DND-41 (cell line): ENCODE results near the gene ZSWIM6.

Source experiments
- ATAC-seq: fragments of 200-7000 bp; cut with Tn5 transposase; 3 replicates; pipeline ENCODE4 v1.9.1; 2021; ENCODE audit warnings: low read depth; ENCODE audit not compliant: insufficient read depth
- DNase-seq: peaks from one replicate; pipeline ENCODE4 v3.0.0-alpha.2; 2020
- H2AFZ ChIP-seq: 2 replicates; pipeline ENCODE4 v1.6.0; 2012; ENCODE audit warnings: low read depth, low read length
- H3K27ac ChIP-seq: 2 replicates; pipeline ENCODE4 v1.5.1; 2012; ENCODE audit warnings: low read length, inconsistent platforms
- H3K27me3 ChIP-seq: fragments of 200-600 bp; sonication (generic); 2 replicates; pipeline ENCODE4 v1.6.0; 2012; ENCODE audit warnings: low read length, mild to moderate bottlenecking, inconsistent platforms; ENCODE audit not compliant: insufficient read depth, poor library complexity
- H3K36me3 ChIP-seq: 2 replicates; pipeline ENCODE4 v1.5.1; 2012; ENCODE audit warnings: low read length, inconsistent platforms; ENCODE audit not compliant: insufficient read depth
- H3K4me1 ChIP-seq: 2 replicates; pipeline ENCODE4 v1.5.1; 2012; ENCODE audit warnings: mild to moderate bottlenecking, low read length; ENCODE audit not compliant: insufficient read depth
- H3K4me2 ChIP-seq: 2 replicates; pipeline ENCODE4 v1.6.0; 2012; ENCODE audit warnings: mild to moderate bottlenecking, moderate library complexity, low read length, inconsistent platforms; ENCODE audit not compliant: insufficient read depth
- H3K4me3 ChIP-seq, 2 experiments: fragments of 200-600 bp in 1 of 2; shearing (Covaris generic) in 1 of 2; 2 replicates each; pipeline ENCODE4 v1.5.1; 2012 to 2016; ENCODE audit warnings: inconsistent platforms in 2 of 2, low read length in 2 of 2, mild to moderate bottlenecking in 2 of 2, low read depth in 1 of 2, moderate library complexity in 1 of 2
- H3K79me2 ChIP-seq: 2 replicates; pipeline ENCODE4 v1.6.0; 2012; ENCODE audit warnings: low read length, inconsistent platforms; ENCODE audit not compliant: insufficient read depth
- H3K9ac ChIP-seq: 2 replicates; pipeline ENCODE4 v1.6.0; 2012; ENCODE audit warnings: low read depth, mild to moderate bottlenecking, inconsistent platforms, low read length, moderate library complexity
- H3K9me3 ChIP-seq: 2 replicates; pipeline ENCODE4 v1.5.1; 2012; ENCODE audit warnings: low read length, moderate library complexity, mild to moderate bottlenecking, inconsistent platforms; ENCODE audit not compliant: insufficient read depth, severe bottlenecking
- H4K20me1 ChIP-seq: 2 replicates; pipeline ENCODE4 v1.6.0; 2012; ENCODE audit warnings: low read length; ENCODE audit not compliant: insufficient read depth
- EZH2 ChIP-seq: IDR thresholded peaks from 3 replicates; pipeline ENCODE4 v1.6.1; 2012; ENCODE audit warnings: borderline replicate concordance, low read depth, mild to moderate bottlenecking, moderate library complexity, low read length, inconsistent platforms; ENCODE audit not compliant: severe bottlenecking
- TF ChIP-seq, protein P1 (sequence below): IDR thresholded peaks from 2 replicates; pipeline ENCODE4 v1.5.1; 2012; ENCODE audit warnings: borderline replicate concordance, low read length, moderate library complexity, mild to moderate bottlenecking; ENCODE audit not compliant: poor library complexity, severe bottlenecking; ENCODE audit errors: extremely low read depth

Gene ZSWIM6

DNA sequence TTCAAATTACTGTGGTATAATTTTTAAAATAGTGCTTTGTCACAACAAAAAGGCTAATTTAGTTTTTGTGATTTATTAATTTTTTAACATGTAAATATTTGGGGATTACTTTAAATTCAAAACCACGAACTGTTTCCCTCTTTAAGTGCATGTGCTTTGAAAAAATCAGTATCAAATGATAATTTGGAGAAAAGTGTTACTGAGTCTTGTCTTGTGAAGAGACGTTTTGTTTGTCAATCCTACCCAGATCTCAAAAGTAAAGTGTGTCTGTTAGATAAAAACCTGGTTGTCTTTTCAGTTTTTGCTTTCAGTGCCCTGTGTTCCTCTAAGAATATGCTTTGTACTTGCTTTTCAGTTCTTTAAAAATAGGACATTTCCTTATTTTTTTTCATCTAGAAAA is 7.7 kb downstream of the ZSWIM6 start:
- Histone ChIP-seq H3K4me1 (no peaks in the 10 kb centered on the region), H4K20me1 (no peaks in the 10 kb centered on the region), H2AFZ (no peak overlapping the region), H3K4me2 (no peak overlapping the region), H3K36me3 (no peaks in the 10 kb centered on the region), H3K27me3 (no peaks in the 10 kb centered on the region), H3K9ac (no peak overlapping the region), H3K27ac (no peak overlapping the region), H3K79me2 (0 out of 2 replicates have a peak, but pooled peaks cover 2% of the 10 kb centered on the region), H3K9me3 (no peaks in the 10 kb centered on the region), H3K4me3 (no peak overlapping the region)
- TF ChIP-seq, protein P1, sequence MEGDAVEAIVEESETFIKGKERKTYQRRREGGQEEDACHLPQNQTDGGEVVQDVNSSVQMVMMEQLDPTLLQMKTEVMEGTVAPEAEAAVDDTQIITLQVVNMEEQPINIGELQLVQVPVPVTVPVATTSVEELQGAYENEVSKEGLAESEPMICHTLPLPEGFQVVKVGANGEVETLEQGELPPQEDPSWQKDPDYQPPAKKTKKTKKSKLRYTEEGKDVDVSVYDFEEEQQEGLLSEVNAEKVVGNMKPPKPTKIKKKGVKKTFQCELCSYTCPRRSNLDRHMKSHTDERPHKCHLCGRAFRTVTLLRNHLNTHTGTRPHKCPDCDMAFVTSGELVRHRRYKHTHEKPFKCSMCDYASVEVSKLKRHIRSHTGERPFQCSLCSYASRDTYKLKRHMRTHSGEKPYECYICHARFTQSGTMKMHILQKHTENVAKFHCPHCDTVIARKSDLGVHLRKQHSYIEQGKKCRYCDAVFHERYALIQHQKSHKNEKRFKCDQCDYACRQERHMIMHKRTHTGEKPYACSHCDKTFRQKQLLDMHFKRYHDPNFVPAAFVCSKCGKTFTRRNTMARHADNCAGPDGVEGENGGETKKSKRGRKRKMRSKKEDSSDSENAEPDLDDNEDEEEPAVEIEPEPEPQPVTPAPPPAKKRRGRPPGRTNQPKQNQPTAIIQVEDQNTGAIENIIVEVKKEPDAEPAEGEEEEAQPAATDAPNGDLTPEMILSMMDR: no peak
- TF ChIP-seq EZH2: no peak
- ATAC-seq (no peak), DNase-seq (no peak)

DNA sequence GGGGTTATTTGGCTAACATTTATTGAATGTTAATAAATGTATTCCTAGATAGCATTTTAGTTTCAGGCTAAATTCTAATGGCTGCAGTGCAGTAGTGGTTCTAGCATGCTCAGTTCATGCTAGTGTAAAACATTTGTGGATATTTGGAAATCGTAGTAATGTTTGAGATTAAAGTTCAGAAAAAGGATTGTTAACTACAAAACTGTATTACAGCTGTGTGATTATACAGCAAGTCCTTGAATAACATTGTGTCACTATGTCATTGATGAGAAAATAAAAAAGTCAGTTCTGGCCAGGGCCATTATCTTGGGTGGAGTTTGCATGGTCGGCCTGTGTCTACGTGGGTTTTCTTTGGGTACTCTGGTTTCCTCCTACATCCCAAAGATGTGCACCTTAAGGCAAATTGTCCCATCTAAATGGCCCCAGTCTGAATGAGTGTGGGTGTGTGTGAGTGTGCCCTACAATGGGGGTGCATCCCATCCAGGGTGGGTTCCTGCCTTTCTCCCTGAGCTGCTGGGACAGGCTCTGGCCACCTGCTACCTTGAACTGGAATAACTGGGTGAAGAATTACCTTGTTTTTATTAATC is 8.8 kb downstream of the ZSWIM6 start:
- no peak overlapping the region for H3K4me2 ChIP-seq

DNA sequence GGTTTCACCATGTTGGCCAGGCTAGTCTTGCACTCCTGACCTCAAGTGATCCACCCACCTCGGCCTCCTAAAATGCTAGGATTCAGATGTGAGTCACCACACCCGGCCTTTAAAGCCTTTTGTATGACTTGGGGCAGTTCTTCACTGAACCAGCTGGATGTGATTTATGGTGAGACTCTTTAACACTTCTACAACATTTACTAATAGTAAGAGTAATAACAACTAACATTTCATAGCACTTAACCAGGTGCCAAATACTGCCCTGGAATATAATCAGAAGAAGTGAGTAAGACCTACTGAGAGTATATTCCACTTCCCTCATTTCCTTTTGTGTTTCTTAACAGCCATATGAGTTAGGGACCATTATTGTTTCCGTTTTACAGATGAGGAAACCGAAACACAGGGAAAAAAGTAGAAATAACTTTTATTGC is 10.0 kb downstream of the ZSWIM6 start:
- Histone ChIP-seq H3K9ac (no peak overlapping the region), H3K4me2 (no peak overlapping the region), H3K36me3 (no peaks in the 10 kb centered on the region), H2AFZ (no peak overlapping the region), H3K27ac (no peak overlapping the region), H3K4me1 (no peaks in the 10 kb centered on the region), H3K27me3 (no peaks in the 10 kb centered on the region), H4K20me1 (no peaks in the 10 kb centered on the region), H3K79me2 (no peaks in the 10 kb centered on the region), H3K4me3 (no peak overlapping the region), H3K9me3 (no peaks in the 10 kb centered on the region)
- no peak for TF ChIP-seq EZH2
- TF ChIP-seq, protein P1: no peak
- DNase-seq (no peak), ATAC-seq (no peak)

More for the DNA sequence above, 8.8 kb downstream of the ZSWIM6 start:
- Histone ChIP-seq H3K27me3 (no peaks in the 10 kb centered on the region), H3K4me3 (no peak overlapping the region), H3K9ac (no peak overlapping the region), H3K79me2 (0 out of 2 replicates have a peak, but pooled peaks cover 2% of the 10 kb centered on the region), H3K9me3 (no peaks in the 10 kb centered on the region), H4K20me1 (no peaks in the 10 kb centered on the region), H3K36me3 (no peaks in the 10 kb centered on the region), H2AFZ (no peak overlapping the region), H3K27ac (no peak overlapping the region), H3K4me1 (no peaks in the 10 kb centered on the region)
- no peak for ATAC-seq
- no peak for DNase-seq
- TF ChIP-seq, protein P1: no peak
- no peak for TF ChIP-seq EZH2
